Measurements from ENCODE around the gene MGAT3.
"Not testable (repeated sequence)": the region's sequence is repeated elsewhere in the genome, so short reads cannot be mapped to it uniquely, and the experiment has no call there.

MGAT3 gene

GRCh38 chr22:39514373-39514973, 57.7 kb downstream of the MGAT3 start:
- no peak for DNase-seq (ENCODE audit: low read depth)

GRCh38 chr22:39515266-39516050, 58.6 kb downstream of the MGAT3 start:
- DNase-seq (ENCODE audit: low read depth) = no peak

- DNase-seq (ENCODE audit: low read depth) = no peak
Observed at GRCh38 chr22:39517470-39517869, 60.7 kb downstream of the MGAT3 start.

- DNase-seq (ENCODE audit: low read depth) = no peak
Observed at GRCh38 chr22:39518144-39518786, 61.5 kb downstream of the MGAT3 start.

GRCh38 chr22:39518996-39519680, 62.3 kb downstream of the MGAT3 start:
- no peak for DNase-seq (ENCODE audit: low read depth)

GRCh38 chr22:39519681-39520225, 62.9 kb downstream of the MGAT3 start:
- DNase-seq (ENCODE audit: low read depth) = peak; percentile 89

GRCh38 chr22:39520226-39521105, 63.7 kb downstream of the MGAT3 start, which contains the start of gene ATF4:
Gene ATF4, plus strand, starts transcription at chr22:39520562. Its CDS starts 884 bp downstream, at chr22:39521446.
- peak; percentile 79 for DNase-seq (ENCODE audit: low read depth)

- DNase-seq (ENCODE audit: low read depth) = not testable (repeated sequence)
Observed at GRCh38 chr22:39521106-39521885, 64.5 kb downstream of the MGAT3 start.

GRCh38 chr22:39522091-39522490, 65.3 kb downstream of the MGAT3 start:
- DNase-seq (ENCODE audit: low read depth) = not testable (repeated sequence)

- DNase-seq (ENCODE audit: low read depth) = no peak
Observed at GRCh38 chr22:39522567-39523300, 65.9 kb downstream of the MGAT3 start.

GRCh38 chr22:39524089-39524752, 67.4 kb downstream of the MGAT3 start:
- DNase-seq (ENCODE audit: low read depth) = no peak

GRCh38 chr22:39524753-39525657, 68.2 kb downstream of the MGAT3 start:
- no peak for DNase-seq (ENCODE audit: low read depth)

GRCh38 chr22:39525658-39525975, 68.8 kb downstream of the MGAT3 start:
- DNase-seq (ENCODE audit: low read depth) = no peak

- no peak for DNase-seq (ENCODE audit: low read depth)
Observed at GRCh38 chr22:39526736-39527171, 69.9 kb downstream of the MGAT3 start.

- DNase-seq (ENCODE audit: low read depth) = no peak
Observed at GRCh38 chr22:39527481-39527961, 70.7 kb downstream of the MGAT3 start.

- DNase-seq (ENCODE audit: low read depth) = no peak
Observed at GRCh38 chr22:39528080-39528661, 71.4 kb downstream of the MGAT3 start.

- peak; percentile 75 for DNase-seq (ENCODE audit: low read depth)
Observed at GRCh38 chr22:39528681-39529486, 72.1 kb downstream of the MGAT3 start.
